Measurements from ENCODE around the gene TNFRSF21.

TNFRSF21 gene

DNA sequence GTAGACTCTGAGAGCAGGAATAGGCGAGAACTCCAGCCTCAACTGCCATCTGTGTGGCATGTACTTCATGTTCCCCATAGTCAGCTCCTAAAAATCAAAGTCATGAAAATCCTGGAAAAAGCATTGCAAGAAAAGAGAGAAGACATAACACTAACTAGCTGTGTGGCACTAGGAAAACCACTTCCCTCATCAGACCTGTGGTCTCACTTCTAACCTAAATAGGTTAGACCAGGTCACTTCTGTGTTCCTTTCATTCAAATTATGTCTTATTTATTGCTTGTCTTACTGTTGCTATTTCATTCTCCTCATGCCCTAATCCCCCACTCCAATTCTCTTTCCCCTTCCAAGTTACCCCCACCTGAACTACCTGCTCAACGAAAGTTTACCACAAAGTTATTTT lies 70.2 kb downstream of the TNFRSF21 start:
- no peak for DNase-seq (ENCODE audit: low read depth)
- TF ChIP-seq, protein P1, sequence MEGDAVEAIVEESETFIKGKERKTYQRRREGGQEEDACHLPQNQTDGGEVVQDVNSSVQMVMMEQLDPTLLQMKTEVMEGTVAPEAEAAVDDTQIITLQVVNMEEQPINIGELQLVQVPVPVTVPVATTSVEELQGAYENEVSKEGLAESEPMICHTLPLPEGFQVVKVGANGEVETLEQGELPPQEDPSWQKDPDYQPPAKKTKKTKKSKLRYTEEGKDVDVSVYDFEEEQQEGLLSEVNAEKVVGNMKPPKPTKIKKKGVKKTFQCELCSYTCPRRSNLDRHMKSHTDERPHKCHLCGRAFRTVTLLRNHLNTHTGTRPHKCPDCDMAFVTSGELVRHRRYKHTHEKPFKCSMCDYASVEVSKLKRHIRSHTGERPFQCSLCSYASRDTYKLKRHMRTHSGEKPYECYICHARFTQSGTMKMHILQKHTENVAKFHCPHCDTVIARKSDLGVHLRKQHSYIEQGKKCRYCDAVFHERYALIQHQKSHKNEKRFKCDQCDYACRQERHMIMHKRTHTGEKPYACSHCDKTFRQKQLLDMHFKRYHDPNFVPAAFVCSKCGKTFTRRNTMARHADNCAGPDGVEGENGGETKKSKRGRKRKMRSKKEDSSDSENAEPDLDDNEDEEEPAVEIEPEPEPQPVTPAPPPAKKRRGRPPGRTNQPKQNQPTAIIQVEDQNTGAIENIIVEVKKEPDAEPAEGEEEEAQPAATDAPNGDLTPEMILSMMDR (conservative IDR thresholded peaks at IDR 0.05; ENCODE audit: low read depth, low read length) = no peak
- no peak overlapping the region for H3K4me3 ChIP-seq (ENCODE audit: low read length)

DNA sequence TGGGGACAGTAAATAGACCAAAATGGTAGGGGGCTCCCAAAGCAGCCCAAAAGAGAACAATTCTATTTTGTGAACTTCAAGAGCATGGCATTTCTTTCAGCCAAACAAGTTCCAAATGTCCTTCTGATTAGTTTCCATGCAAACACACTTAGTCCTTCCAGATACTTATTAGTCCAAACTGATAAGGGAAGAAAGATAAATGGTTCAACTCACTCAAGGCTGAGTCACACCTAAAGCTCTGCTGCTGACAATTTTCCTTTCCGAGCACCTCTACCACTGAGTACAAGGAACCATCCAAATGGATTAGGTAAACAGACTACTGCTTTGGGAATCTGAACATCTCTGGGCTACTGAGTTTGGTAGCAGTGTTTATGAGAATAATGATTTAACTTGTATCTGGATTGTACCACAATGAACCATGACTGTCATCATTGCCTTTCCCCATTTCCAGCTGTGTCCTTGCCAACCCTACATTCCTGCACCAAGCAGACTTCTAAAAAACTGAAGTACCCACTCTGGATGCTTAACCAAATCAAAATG lies 71.2 kb downstream of the TNFRSF21 start:
- TF ChIP-seq, protein P1 (conservative IDR thresholded peaks at IDR 0.05; ENCODE audit: low read depth, low read length) = no peak
- no peak overlapping the region for H3K4me3 ChIP-seq (ENCODE audit: low read length)
- DNase-seq (ENCODE audit: low read depth) = peak; percentile 13

DNA sequence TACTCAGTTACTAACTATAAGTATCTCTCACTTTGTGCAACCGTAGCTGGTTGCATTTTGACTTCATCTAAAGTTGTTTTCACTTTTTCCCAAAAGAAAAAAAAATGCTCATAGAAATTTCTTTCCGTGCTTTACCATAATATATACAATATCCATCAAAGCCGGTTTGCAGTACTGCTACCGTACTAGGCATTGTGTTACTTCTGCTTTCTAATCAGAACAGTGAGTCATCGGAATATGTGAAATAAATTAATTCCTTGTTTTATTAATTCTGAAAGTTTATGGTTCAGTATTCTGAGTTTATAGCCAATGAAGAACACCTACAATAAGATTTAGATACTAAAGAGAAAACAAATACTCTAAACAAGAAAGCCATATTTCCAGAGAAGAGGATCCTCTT lies 72.5 kb downstream of the TNFRSF21 start:
- no peak overlapping the region for H3K4me3 ChIP-seq (ENCODE audit: low read length)
- no peak for DNase-seq (ENCODE audit: low read depth)
- TF ChIP-seq, protein P1 (conservative IDR thresholded peaks at IDR 0.05; ENCODE audit: low read depth, low read length) = no peak

DNA sequence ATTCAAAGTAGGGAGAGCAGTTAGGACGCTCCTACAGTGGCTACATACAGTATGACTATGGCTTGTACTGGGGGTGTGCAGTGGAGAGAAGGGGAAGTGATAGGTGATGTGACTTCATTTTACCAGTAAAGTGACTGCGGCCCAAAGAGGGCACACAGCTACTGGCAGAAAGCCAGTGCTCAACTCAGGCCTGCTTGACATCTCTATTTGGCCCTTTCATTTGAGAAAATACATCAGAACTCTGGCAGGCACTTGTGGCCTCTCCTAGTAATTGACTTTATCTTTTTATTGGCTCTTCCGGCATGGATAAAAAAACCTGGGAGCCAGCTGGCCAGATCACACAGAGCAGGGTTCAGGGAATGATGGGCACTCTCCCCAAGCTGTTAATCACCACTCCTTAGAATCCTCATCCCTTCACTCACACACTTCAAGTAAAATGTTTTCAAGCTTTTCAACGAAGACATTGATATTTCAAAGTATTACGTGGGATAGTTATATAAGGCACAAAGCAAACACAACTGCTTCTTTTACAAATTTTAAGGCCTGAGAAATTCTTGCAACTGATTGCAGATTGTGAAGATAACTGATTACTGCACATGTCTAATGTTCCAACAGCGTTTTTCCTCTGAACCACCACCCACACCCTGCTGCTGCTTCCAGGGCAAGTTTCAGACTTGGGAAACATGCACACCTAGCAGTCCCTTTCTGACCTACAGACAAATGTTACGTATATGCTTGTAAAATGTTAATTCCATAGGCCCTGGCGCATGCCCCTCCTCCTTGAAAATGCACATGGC lies 73.5 kb downstream of the TNFRSF21 start:
- TF ChIP-seq, protein P1 (conservative IDR thresholded peaks at IDR 0.05; ENCODE audit: low read depth, low read length) = no peak
- no peak overlapping the region for H3K4me3 ChIP-seq (ENCODE audit: low read length)
- no peak for DNase-seq (ENCODE audit: low read depth)

DNA sequence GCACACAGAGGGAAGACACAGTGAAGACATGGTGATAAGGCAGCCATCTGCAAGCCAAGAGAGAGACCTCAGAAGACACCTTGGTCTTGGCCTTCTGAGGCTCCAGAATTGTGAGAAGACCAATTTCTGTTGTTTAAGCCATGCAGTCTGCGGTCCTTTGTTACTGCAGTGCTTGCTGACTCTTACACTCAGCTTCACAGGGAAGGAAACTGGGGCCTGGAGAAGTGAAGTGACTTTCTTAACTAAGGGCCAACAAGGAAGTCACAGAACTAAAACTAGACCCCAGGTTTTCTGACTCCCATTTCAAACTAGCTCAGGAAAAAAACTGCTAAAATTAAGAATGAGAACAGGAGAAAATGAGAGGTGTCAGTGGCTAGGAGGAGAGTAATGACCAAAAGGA lies 74.3 kb downstream of the TNFRSF21 start:
- H3K4me3 ChIP-seq (ENCODE audit: low read length) = no peak overlapping the region
- TF ChIP-seq, protein P1 (conservative IDR thresholded peaks at IDR 0.05; ENCODE audit: low read depth, low read length) = no peak
- DNase-seq (ENCODE audit: low read depth) = no peak

DNA sequence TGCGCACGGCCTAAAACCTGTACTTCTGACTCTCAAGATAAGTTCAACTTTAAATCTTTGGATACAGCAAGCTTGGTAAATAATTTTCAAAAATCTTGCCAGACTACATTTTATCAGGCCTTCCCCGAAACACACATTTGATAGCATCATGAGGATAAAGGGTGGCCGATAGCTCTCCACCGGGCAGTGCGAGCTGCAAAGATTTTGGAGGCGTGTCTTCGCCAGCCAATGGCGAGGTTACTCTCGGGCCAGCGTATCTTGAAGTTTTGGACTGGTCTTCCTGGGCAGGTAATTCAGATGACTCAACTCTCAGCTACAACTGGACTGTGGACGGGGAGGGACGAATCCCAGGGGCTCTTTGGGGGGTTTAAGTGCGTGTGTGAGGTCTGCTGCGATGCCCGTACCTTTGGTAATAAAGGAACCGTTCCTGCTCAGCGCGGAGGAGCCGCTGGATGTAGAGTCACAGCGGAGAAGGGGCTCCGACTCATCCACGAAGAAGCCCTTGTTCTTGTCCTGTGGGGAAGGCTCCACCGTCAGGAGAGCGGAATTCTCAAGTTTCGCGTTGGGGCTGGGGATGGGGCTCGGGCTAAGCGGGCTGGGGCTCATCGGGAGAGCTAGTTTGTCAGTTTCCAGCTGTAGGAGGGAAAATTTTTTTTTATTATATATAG lies 75.3 kb downstream of the TNFRSF21 start:
- H3K4me3 ChIP-seq (ENCODE audit: low read length) = no peak overlapping the region
- TF ChIP-seq, protein P1 (conservative IDR thresholded peaks at IDR 0.05; ENCODE audit: low read depth, low read length) = no peak
- DNase-seq (ENCODE audit: low read depth) = no peak
